ENCODE results near the gene AP5B1. TPM values are rescaled to one million over a fixed set of nuclear protein-coding genes. Genes with fewer than 3 reads are reported as not detected.

Gene AP5B1
- total RNA-seq, 5 donors from 2014 or later (not counting 1 experiment from before 2014, with no cell fraction given), result 17.7 to 31.6 (median 30.1) TPM

DNA sequence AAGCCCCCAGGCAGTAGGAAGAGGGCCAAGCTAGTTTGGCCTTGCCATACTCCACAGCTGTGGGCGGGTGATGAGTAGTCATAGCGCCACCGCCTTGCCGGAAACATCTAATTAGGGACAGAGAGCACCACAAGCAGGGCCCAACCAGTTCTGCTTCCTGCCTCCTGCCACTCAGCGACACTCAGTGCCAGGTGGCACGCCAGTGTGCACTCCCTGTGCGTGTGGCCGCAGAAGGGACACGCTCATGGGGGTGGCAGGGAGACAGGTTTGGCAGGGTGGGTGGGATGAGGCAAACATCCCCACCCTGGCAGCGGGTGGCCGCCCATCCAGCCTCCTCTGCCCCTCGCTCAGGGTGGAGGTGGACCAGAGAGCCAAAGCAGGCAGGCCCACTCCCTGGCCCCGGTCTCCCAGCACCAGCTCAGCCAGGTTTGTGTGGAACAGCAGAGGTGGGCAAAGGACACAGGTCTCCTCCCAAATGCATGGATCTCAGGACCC lies 11.0 kb upstream of the AP5B1 start:
- 29% methylated on average over 11 of the region's 13 CpGs for WGBS (ENCODE audit: insufficient coverage)
- DNase-seq, result peak in 15 of 35 experiments; percentile 19 to 55 (median 38)
- H3K9me3 Mint-ChIP-seq, result no peaks in the 10 kb centered on the region
- peak overlapping the region in 1 of 2 donors; percentile 44 for H3K27ac Mint-ChIP-seq
- no peaks in the 10 kb centered on the region for H3K9me3 ChIP-seq
- ChIA-PET POLR2A (no interaction called here), CTCF (no interaction called here)
- H3K4me3 ChIP-seq (ENCODE audit: control insufficient read depth in 1 of 2, extremely low read depth in 1 of 2, low read length in 1 of 2), result no peak overlapping the region
- peaks cover 26 to 46% of the 10 kb centered on the region in 2 donors for H3K27me3 Mint-ChIP-seq
- H3K4me1 ChIP-seq (ENCODE audit: control insufficient read depth in 1 of 2, extremely low read depth in 1 of 2, insufficient read depth in 2 of 2, low read length in 2 of 2), result peaks cover 0 to 17% of the 10 kb centered on the region in 2 experiments
- ATAC-seq (replicated peaks in 1 of 4), result peak; percentile 66 to 87 (median 70)
- peaks cover 0 to 78% of the 10 kb centered on the region in 2 experiments for H3K27me3 ChIP-seq (replicated peaks in 1 of 2; ENCODE audit: control insufficient read depth in 2 of 2, extremely low read depth in 1 of 2, insufficient read depth in 2 of 2, low read length in 1 of 2)
- H3K27ac ChIP-seq (ENCODE audit: low read length), result peak overlapping the region; percentile 26
- no peaks in the 10 kb centered on the region for H3K36me3 Mint-ChIP-seq
- no peak overlapping the region for H3K4me3 Mint-ChIP-seq
- peaks cover 6 to 30% (median 14%) of the 10 kb centered on the region in 3 donors for H3K4me1 Mint-ChIP-seq
- no peaks in the 10 kb centered on the region for H3K36me3 ChIP-seq (ENCODE audit: control insufficient read depth in 2 of 2, extremely low read depth in 1 of 2, insufficient read depth in 1 of 2, low read length in 1 of 2)

DNA sequence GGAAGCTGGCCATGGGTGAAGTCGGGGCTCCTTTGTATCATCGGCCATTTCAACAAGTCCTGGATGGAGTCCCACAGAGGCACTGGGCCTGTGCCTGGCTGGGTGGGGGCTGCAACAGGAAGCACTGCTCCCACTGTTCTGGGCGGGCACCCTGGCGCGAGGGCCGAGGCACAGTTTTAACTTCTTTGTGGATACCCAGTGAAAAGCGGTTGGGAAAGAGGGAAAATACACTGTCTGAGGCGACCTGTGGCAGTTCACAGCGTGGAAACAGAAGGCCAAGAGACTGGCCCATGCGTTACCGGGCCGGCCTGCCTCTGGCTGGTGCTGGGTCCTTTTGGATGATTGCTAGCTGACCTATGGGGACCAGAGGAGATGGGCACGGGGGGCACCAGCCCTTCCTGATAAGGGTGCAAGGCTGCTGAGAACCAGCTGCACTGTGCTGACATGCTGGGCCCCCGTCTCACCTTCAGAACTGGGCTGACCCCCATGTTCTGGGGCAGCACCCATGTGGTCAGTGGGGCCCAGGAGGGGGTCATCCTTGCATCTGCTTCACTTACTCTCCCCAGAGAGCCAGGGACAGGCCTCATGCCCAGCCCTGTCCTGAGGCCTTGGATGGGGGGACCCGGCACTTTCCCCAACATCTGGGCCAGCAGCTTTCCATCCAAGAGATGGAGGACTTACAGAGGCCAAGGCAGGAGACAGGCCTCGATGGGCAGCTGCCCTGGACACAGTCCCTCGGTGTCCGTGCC lies 10.3 kb upstream of the AP5B1 start:
- WGBS (ENCODE audit: insufficient coverage), result 86% methylated on average over 18 of the region's 18 CpGs
- H3K36me3 Mint-ChIP-seq, result no peaks in the 10 kb centered on the region
- peaks cover 2 to 23% of the 10 kb centered on the region in 2 experiments for H3K4me1 ChIP-seq (ENCODE audit: control insufficient read depth in 1 of 2, extremely low read depth in 1 of 2, insufficient read depth in 2 of 2, low read length in 2 of 2)
- no peak for DNase-seq
- H3K27me3 Mint-ChIP-seq, result peaks cover 25 to 42% of the 10 kb centered on the region in 2 donors
- H3K36me3 ChIP-seq (ENCODE audit: control insufficient read depth in 2 of 2, extremely low read depth in 1 of 2, insufficient read depth in 1 of 2, low read length in 1 of 2), result no peaks in the 10 kb centered on the region
- no peak for ATAC-seq (replicated peaks in 1 of 4)
- H3K27me3 ChIP-seq (replicated peaks in 1 of 2; ENCODE audit: control insufficient read depth in 2 of 2, extremely low read depth in 1 of 2, insufficient read depth in 2 of 2, low read length in 1 of 2), result peaks cover 0 to 76% of the 10 kb centered on the region in 2 experiments
- no peaks in the 10 kb centered on the region for H3K9me3 ChIP-seq
- H3K27ac Mint-ChIP-seq, result no peak overlapping the region
- POLR2A ChIA-PET, result interaction anchor here in 1 of 2 donors (0.5 kb wide), 1 partner anchor 14 kb away, joined by 5 read pairs; no protein-coding TSS in a partner anchor
- H3K4me3 Mint-ChIP-seq, result no peak overlapping the region
- CTCF ChIA-PET, result interaction anchor here in 1 of 2 donors (1.2 kb wide), 1 partner anchor 11 kb away, joined by 4 read pairs; no protein-coding TSS in a partner anchor
- peak overlapping the region; percentile 26 for H3K27ac ChIP-seq (ENCODE audit: low read length)
- H3K9me3 Mint-ChIP-seq, result no peaks in the 10 kb centered on the region
- H3K4me3 ChIP-seq (ENCODE audit: control insufficient read depth in 1 of 2, extremely low read depth in 1 of 2, low read length in 1 of 2), result no peak overlapping the region
- peaks cover 6 to 30% (median 14%) of the 10 kb centered on the region in 3 donors for H3K4me1 Mint-ChIP-seq

- ATAC-seq (replicated peaks in 1 of 4), result no peak
- Histone ChIP-seq H3K36me3 (ENCODE audit: control insufficient read depth in 2 of 2, extremely low read depth in 1 of 2, insufficient read depth in 1 of 2, low read length in 1 of 2) (no peaks in the 10 kb centered on the region), H3K27ac (ENCODE audit: low read length) (no peak overlapping the region), H3K9me3 (no peaks in the 10 kb centered on the region), H3K27me3 (replicated peaks in 1 of 2; ENCODE audit: control insufficient read depth in 2 of 2, extremely low read depth in 1 of 2, insufficient read depth in 2 of 2, low read length in 1 of 2) (peaks cover 0 to 76% of the 10 kb centered on the region in 2 experiments), H3K4me1 (ENCODE audit: control insufficient read depth in 1 of 2, extremely low read depth in 1 of 2, insufficient read depth in 2 of 2, low read length in 2 of 2) (peaks cover 3 to 30% of the 10 kb centered on the region in 2 experiments), H3K4me3 (ENCODE audit: control insufficient read depth in 1 of 2, extremely low read depth in 1 of 2, low read length in 1 of 2) (no peak overlapping the region)
- no peak overlapping the region for H3K27ac Mint-ChIP-seq
- H3K4me3 Mint-ChIP-seq, result no peak overlapping the region
- no peaks in the 10 kb centered on the region for H3K36me3 Mint-ChIP-seq
- H3K9me3 Mint-ChIP-seq, result no peaks in the 10 kb centered on the region
- CTCF ChIA-PET, result interaction anchor here in 1 of 2 donors (0.7 to 1.2 kb wide), 2 partner anchors 11 to 1178 kb away, joined by 3 to 4 read pairs; no protein-coding TSS in a partner anchor
- POLR2A ChIA-PET, result interaction anchor here in 1 of 2 donors (0.5 kb wide), 1 partner anchor 15 kb away, joined by 5 read pairs; no protein-coding TSS in a partner anchor
- 87% methylated on average over 13 of the region's 13 CpGs for WGBS (ENCODE audit: insufficient coverage)
- peaks cover 28 to 47% of the 10 kb centered on the region in 2 donors for H3K27me3 Mint-ChIP-seq
- DNase-seq, result no peak
- peaks cover 13 to 38% (median 21%) of the 10 kb centered on the region in 3 donors for H3K4me1 Mint-ChIP-seq
These were observed 9.5 kb upstream of the AP5B1 start for GRCh38 chr11:65790104-65790901.

DNA sequence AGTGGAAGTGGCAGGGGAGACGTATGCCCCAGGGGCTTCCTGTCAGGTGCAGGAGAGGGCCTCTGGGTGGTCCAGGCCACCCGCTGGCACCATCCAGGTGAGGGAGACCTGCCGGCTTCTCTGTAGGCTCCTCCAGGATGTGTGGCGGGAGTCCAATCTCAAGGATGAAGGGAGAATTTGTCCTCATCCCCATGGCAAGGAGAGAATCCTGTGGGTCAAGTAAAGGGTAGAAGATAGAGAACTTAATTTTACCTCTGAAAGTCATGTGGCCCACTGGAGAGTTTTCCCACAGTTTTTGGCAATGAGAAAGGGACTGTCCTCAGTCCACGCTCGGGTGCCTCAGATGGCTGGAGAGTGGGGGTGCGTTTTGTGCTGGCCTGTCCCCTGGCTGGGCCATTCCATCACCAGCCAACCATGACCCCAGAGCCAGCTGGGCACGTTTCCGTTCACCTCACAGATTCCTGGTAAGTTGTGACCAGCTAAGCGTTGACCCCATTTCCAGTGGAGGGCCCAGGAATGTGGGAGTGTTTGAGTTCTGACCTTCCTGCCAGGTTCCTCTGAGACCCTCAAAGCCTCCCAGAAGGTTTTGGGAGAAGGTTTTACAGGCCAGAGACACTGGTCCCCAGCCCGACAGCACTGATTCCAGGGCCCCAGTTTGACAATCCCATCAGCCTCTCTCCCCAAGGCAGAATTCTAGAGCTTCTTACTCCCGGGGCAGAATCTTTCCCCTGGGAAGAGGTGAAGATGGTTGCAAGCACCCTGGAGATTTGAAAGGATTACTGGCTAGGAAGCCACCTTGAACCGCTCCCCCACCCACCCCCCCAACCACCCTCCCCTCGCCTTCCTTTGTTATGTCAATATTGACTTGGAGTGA lies 8.7 kb upstream of the AP5B1 start:
- peaks cover 3 to 34% of the 10 kb centered on the region in 2 experiments for H3K4me1 ChIP-seq (ENCODE audit: control insufficient read depth in 1 of 2, extremely low read depth in 1 of 2, insufficient read depth in 2 of 2, low read length in 2 of 2)
- H3K27ac Mint-ChIP-seq, result no peak overlapping the region
- POLR2A ChIA-PET, result interaction anchor here in 1 of 2 donors (0.6 kb wide), 1 partner anchor 60 kb away, joined by 11 read pairs; no protein-coding TSS in a partner anchor
- CTCF ChIA-PET, result interaction anchor here in 1 of 2 donors (1.2 kb wide), 1 partner anchor 10 kb away, joined by 4 read pairs; no protein-coding TSS in a partner anchor
- H3K4me3 Mint-ChIP-seq, result peak overlapping the region in 1 of 3 donors; percentile 78
- ATAC-seq (replicated peaks in 1 of 4), result no peak
- H3K36me3 Mint-ChIP-seq, result no peaks in the 10 kb centered on the region
- 93% methylated on average over 3 of the region's 14 CpGs for WGBS (ENCODE audit: insufficient coverage)
- H3K27me3 ChIP-seq (replicated peaks in 1 of 2; ENCODE audit: control insufficient read depth in 2 of 2, extremely low read depth in 1 of 2, insufficient read depth in 2 of 2, low read length in 1 of 2), result peaks cover 0 to 77% of the 10 kb centered on the region in 2 experiments
- no peak overlapping the region for H3K27ac ChIP-seq (ENCODE audit: low read length)
- no peaks in the 10 kb centered on the region for H3K9me3 ChIP-seq
- H3K36me3 ChIP-seq (ENCODE audit: control insufficient read depth in 2 of 2, extremely low read depth in 1 of 2, insufficient read depth in 1 of 2, low read length in 1 of 2), result no peaks in the 10 kb centered on the region
- H3K27me3 Mint-ChIP-seq, result peaks cover 31 to 50% of the 10 kb centered on the region in 2 donors
- DNase-seq, result no peak
- no peak overlapping the region for H3K4me3 ChIP-seq (ENCODE audit: control insufficient read depth in 1 of 2, extremely low read depth in 1 of 2, low read length in 1 of 2)
- H3K4me1 Mint-ChIP-seq, result peaks cover 16 to 43% (median 26%) of the 10 kb centered on the region in 3 donors
- no peaks in the 10 kb centered on the region for H3K9me3 Mint-ChIP-seq

DNA sequence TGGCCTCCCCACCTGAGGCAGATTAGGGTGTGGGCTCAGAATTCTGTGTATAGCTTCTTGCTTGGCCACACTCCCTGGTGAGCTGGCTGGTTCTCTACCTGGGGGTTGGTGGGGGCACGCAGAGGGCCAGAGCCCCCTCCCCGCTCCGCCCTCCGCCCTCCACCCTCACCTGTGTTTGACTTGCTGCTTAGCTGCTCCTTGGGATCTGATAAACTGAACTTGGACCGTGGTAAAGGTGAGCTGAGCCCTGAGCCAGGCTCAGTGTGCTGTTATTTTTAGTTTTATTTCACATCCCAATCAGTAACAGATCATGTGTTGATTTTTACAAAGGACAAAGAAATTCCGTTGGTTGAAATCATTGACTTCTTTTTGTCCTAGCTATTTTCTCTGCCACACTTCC lies 8.0 kb upstream of the AP5B1 start:
- ChIA-PET CTCF (no interaction called here), POLR2A (interaction anchor here in 1 of 2 donors (0.6 kb wide), 1 partner anchor 60 kb away, joined by 11 read pairs; no protein-coding TSS in a partner anchor)
- WGBS (ENCODE audit: insufficient coverage), result 80% methylated on average over 2 of the region's 6 CpGs
- peaks cover 31 to 50% of the 10 kb centered on the region in 2 donors for H3K27me3 Mint-ChIP-seq
- no peaks in the 10 kb centered on the region for H3K9me3 ChIP-seq
- peaks cover 16 to 46% (median 28%) of the 10 kb centered on the region in 3 donors for H3K4me1 Mint-ChIP-seq
- no peak overlapping the region for H3K27ac ChIP-seq (ENCODE audit: low read length)
- no peaks in the 10 kb centered on the region for H3K9me3 Mint-ChIP-seq
- H3K4me1 ChIP-seq (ENCODE audit: control insufficient read depth in 1 of 2, extremely low read depth in 1 of 2, insufficient read depth in 2 of 2, low read length in 2 of 2), result peaks cover 3 to 34% of the 10 kb centered on the region in 2 experiments
- H3K27ac Mint-ChIP-seq, result no peak overlapping the region
- no peaks in the 10 kb centered on the region for H3K36me3 ChIP-seq (ENCODE audit: control insufficient read depth in 2 of 2, extremely low read depth in 1 of 2, insufficient read depth in 1 of 2, low read length in 1 of 2)
- H3K27me3 ChIP-seq (replicated peaks in 1 of 2; ENCODE audit: control insufficient read depth in 2 of 2, extremely low read depth in 1 of 2, insufficient read depth in 2 of 2, low read length in 1 of 2), result peaks cover 0 to 79% of the 10 kb centered on the region in 2 experiments
- no peak for DNase-seq
- no peak for ATAC-seq (replicated peaks in 1 of 4)
- no peak overlapping the region for H3K4me3 ChIP-seq (ENCODE audit: control insufficient read depth in 1 of 2, extremely low read depth in 1 of 2, low read length in 1 of 2)
- H3K36me3 Mint-ChIP-seq, result no peaks in the 10 kb centered on the region
- H3K4me3 Mint-ChIP-seq, result peak overlapping the region in 2 of 3 donors; percentile 6 to 78
